Gastroesophageal sphincter (tissue), 3 donors: ENCODE data around the gene CCDC187.

Source experiments
- CTCF ChIP-seq, 4 experiments: fragments of 200-600 bp in 2 of 4; fragments of 450-650 bp in 2 of 4; sonication (generic) in 1 of 4; IDR thresholded peaks; one replicate each; pipeline ENCODE4 v1.5.1; 2017 to 2019; ENCODE audit warnings: antibody characterized with exemption in 4 of 4, mild to moderate bottlenecking in 2 of 4, moderate library complexity in 2 of 4
- POLR2A ChIP-seq, 2 donors: fragments of 450-650 bp; IDR thresholded peaks; one replicate each; pipeline ENCODE4 v1.6.1; 2017; ENCODE audit warnings: antibody characterized with exemption in 2 of 2, mild to moderate bottlenecking in 2 of 2, moderate library complexity in 1 of 2
- POLR2AphosphoS5 ChIP-seq: sonication (generic); formaldehyde crosslinking; IDR thresholded peaks from one replicate; pipeline ENCODE4 v1.6.1; 2017; ENCODE audit warnings: antibody characterized with exemption

GRCh38 chr9:136339958-136340310 is 36.0 kb upstream of the CCDC187 start:
- TF ChIP-seq CTCF (IDR thresholded peaks at IDR 0.05): no peak
- no peak for TF ChIP-seq POLR2A (IDR thresholded peaks at IDR 0.05)
- TF ChIP-seq POLR2AphosphoS5: no peak
